ENCODE results near the gene RFX8. TPM values are rescaled to one million over a fixed set of nuclear protein-coding genes. Genes with fewer than 3 reads are reported as not detected.

Gene RFX8
- total RNA-seq, 4 donors from 2014 or later, result not detected

- no peak overlapping the region for H3K4me3 ChIP-seq
- no peaks in the 10 kb centered on the region for H3K27me3 ChIP-seq
- no peaks in the 10 kb centered on the region for H3K4me1 ChIP-seq
- TF ChIP-seq POLR2A (IDR thresholded peaks at IDR 0.05) (no peak), POLR2AphosphoS5 (IDR thresholded peaks at IDR 0.05) (no peak), EP300 (IDR thresholded peaks at IDR 0.05; ENCODE audit: low read depth) (no peak), CTCF (IDR thresholded peaks at IDR 0.05) (no peak)
- no peak overlapping the region for H3K27ac ChIP-seq
- no peaks in the 10 kb centered on the region for H3K36me3 ChIP-seq
- 38% methylated on average over 2 of the region's 2 CpGs; no CpG with 5 or more reads in 1 of the 2 donors for WGBS, 2 donors (ENCODE audit: low coverage in 1 of 2)
- intact Hi-C loops (cut with DNase I; ENCODE audit: low total_unique reads), result no loop called here
- DNase-seq, result no peak
- no peaks in the 10 kb centered on the region for H3K9me3 ChIP-seq
- in situ Hi-C loops (cut with MboI; ENCODE audit: low pct_ligation_motif_present in 1 of 4, low pct_unique_long_range_greater_than_20kb in 1 of 4, low sequenced_read_pairs in 3 of 4), result no loop called here
Measured at GRCh38 chr2:101361522-101361921, 113.4 kb downstream of the RFX8 start.

GRCh38 chr2:101361121-101361520 lies 113.8 kb downstream of the RFX8 start:
- TF ChIP-seq EP300 (IDR thresholded peaks at IDR 0.05; ENCODE audit: low read depth) (no peak), POLR2A (IDR thresholded peaks at IDR 0.05) (no peak), POLR2AphosphoS5 (IDR thresholded peaks at IDR 0.05) (no peak), CTCF (IDR thresholded peaks at IDR 0.05) (no peak)
- Histone ChIP-seq H3K27me3 (no peaks in the 10 kb centered on the region), H3K27ac (no peak overlapping the region), H3K9me3 (no peaks in the 10 kb centered on the region), H3K4me3 (no peak overlapping the region), H3K36me3 (no peaks in the 10 kb centered on the region), H3K4me1 (no peaks in the 10 kb centered on the region)
- 60 to 69% methylated on average over 2 to 4 of the region's 4 CpGs for WGBS, 2 donors (ENCODE audit: low coverage in 1 of 2)
- intact Hi-C loops (cut with DNase I; ENCODE audit: low total_unique reads), result no loop called here
- in situ Hi-C loops (cut with MboI; ENCODE audit: low pct_ligation_motif_present in 1 of 4, low pct_unique_long_range_greater_than_20kb in 1 of 4, low sequenced_read_pairs in 3 of 4), result no loop called here
- no peak for DNase-seq

- in situ Hi-C loops (cut with MboI; ENCODE audit: low pct_ligation_motif_present in 1 of 4, low pct_unique_long_range_greater_than_20kb in 1 of 4, low sequenced_read_pairs in 3 of 4), result no loop called here
- Histone ChIP-seq H3K4me1 (no peaks in the 10 kb centered on the region), H3K27me3 (no peaks in the 10 kb centered on the region), H3K27ac (no peak overlapping the region), H3K4me3 (no peak overlapping the region), H3K36me3 (no peaks in the 10 kb centered on the region), H3K9me3 (no peaks in the 10 kb centered on the region)
- intact Hi-C loops (cut with DNase I; ENCODE audit: low total_unique reads), result no loop called here
- WGBS, 2 donors (ENCODE audit: low coverage in 1 of 2), result 61 to 70% methylated on average over 2 to 4 of the region's 4 CpGs
- TF ChIP-seq CTCF (IDR thresholded peaks at IDR 0.05) (no peak), POLR2A (IDR thresholded peaks at IDR 0.05) (no peak), POLR2AphosphoS5 (IDR thresholded peaks at IDR 0.05) (no peak), EP300 (IDR thresholded peaks at IDR 0.05; ENCODE audit: low read depth) (no peak)
- no peak for DNase-seq
Measured at GRCh38 chr2:101360232-101360631, 114.7 kb downstream of the RFX8 start.

GRCh38 chr2:101359410-101359954 lies 115.4 kb downstream of the RFX8 start:
- DNase-seq, result no peak
- Histone ChIP-seq H3K9me3 (no peaks in the 10 kb centered on the region), H3K27ac (no peak overlapping the region), H3K36me3 (no peaks in the 10 kb centered on the region), H3K4me3 (no peak overlapping the region), H3K27me3 (no peaks in the 10 kb centered on the region), H3K4me1 (no peaks in the 10 kb centered on the region)
- WGBS, 2 donors (ENCODE audit: low coverage in 1 of 2), result 92% methylated on average over 3 to 7 of the region's 7 CpGs
- in situ Hi-C loops (cut with MboI; ENCODE audit: low pct_ligation_motif_present in 1 of 4, low pct_unique_long_range_greater_than_20kb in 1 of 4, low sequenced_read_pairs in 3 of 4), result no loop called here
- intact Hi-C loops (cut with DNase I; ENCODE audit: low total_unique reads), result no loop called here
- TF ChIP-seq EP300 (IDR thresholded peaks at IDR 0.05; ENCODE audit: low read depth) (no peak), POLR2A (IDR thresholded peaks at IDR 0.05) (no peak), POLR2AphosphoS5 (IDR thresholded peaks at IDR 0.05) (no peak), CTCF (IDR thresholded peaks at IDR 0.05) (no peak)

Measured in transverse colon (tissue), 4 donors.